ENCODE data around the gene LOX.

Gene LOX

GRCh38 chr5:122054266-122054665 lies 23.8 kb downstream of the LOX start:
- no peak for DNase-seq (ENCODE audit: low read depth in 2 of 2)

GRCh38 chr5:122053181-122054109 lies 24.6 kb downstream of the LOX start:
- no peak for DNase-seq (ENCODE audit: low read depth in 2 of 2)

GRCh38 chr5:122051569-122051968 lies 26.5 kb downstream of the LOX start:
- DNase-seq (ENCODE audit: low read depth in 2 of 2): no peak

- DNase-seq (ENCODE audit: low read depth in 2 of 2): no peak
These were observed 27.1 kb downstream of the LOX start for GRCh38 chr5:122050959-122051358.

- no peak for DNase-seq (ENCODE audit: low read depth in 2 of 2)
These were observed 37.3 kb downstream of the LOX start for GRCh38 chr5:122040636-122041302.

- no peak for DNase-seq (ENCODE audit: low read depth in 2 of 2)
These were observed 41.7 kb downstream of the LOX start for GRCh38 chr5:122036326-122036725.

GRCh38 chr5:122035913-122036312 lies 42.1 kb downstream of the LOX start:
- DNase-seq (ENCODE audit: low read depth in 2 of 2): no peak

GRCh38 chr5:122031836-122032235 lies 46.2 kb downstream of the LOX start:
- no peak for DNase-seq (ENCODE audit: low read depth in 2 of 2)

- no peak for DNase-seq (ENCODE audit: low read depth in 2 of 2)
These were observed 47.8 kb downstream of the LOX start for GRCh38 chr5:122030251-122030650.

- DNase-seq (ENCODE audit: low read depth in 2 of 2): no peak
These were observed 48.2 kb downstream of the LOX start for GRCh38 chr5:122029818-122030217.

GRCh38 chr5:122022966-122023365 lies 55.1 kb downstream of the LOX start:
- DNase-seq (ENCODE audit: low read depth in 2 of 2): no peak

GRCh38 chr5:122019919-122020590 lies 58.0 kb downstream of the LOX start:
- peak in 1 of 2 experiments; percentile 3 for DNase-seq (ENCODE audit: low read depth in 2 of 2)

GRCh38 chr5:122015471-122015870 lies 62.6 kb downstream of the LOX start:
- DNase-seq (ENCODE audit: low read depth in 2 of 2): no peak

GRCh38 chr5:122014236-122014935 lies 63.7 kb downstream of the LOX start:
- DNase-seq (ENCODE audit: low read depth in 2 of 2): no peak

Measured in fibroblast of skin of left quadriceps (primary cell).